Nephron (organoid): Measurements from ENCODE around the gene FBXO36.

Experiments used
- H3K27ac Mint-ChIP-seq, 3 experiments: 2 replicates each; pipeline ENCODE4 v1.8.0; 2020; ENCODE audit warnings: mixed read lengths in 3 of 3, mild to moderate bottlenecking in 2 of 3, moderate library complexity in 1 of 3
- H3K27me3 Mint-ChIP-seq: 2 replicates; pipeline ENCODE4 v1.8.0; 2021; ENCODE audit warnings: low read depth, mild to moderate bottlenecking, moderate library complexity, mixed read lengths
- H3K36me3 Mint-ChIP-seq: 2 replicates; pipeline ENCODE4 v1.8.0; 2020; ENCODE audit warnings: low read depth, mixed read lengths
- H3K4me1 Mint-ChIP-seq: 2 replicates; pipeline ENCODE4 v1.8.0; 2020; ENCODE audit warnings: mixed read lengths
- H3K4me3 Mint-ChIP-seq, 3 experiments: 2 replicates each; pipeline ENCODE4 v1.8.0; 2020; ENCODE audit warnings: mild to moderate bottlenecking in 3 of 3, mixed read lengths in 3 of 3, moderate library complexity in 2 of 3
- H3K9me3 Mint-ChIP-seq: 2 replicates; pipeline ENCODE4 v1.8.0; 2020; ENCODE audit warnings: mixed read lengths
- TF ChIP-seq, protein P1 (sequence below), 3 experiments: fragments of 200-600 bp; sonication (generic); IDR thresholded peaks; one replicate each; pipeline ENCODE4 v1.5.0; 2021; ENCODE audit warnings: antibody characterized with exemption in 3 of 3; ENCODE audit not compliant: unreplicated experiment in 3 of 3

FBXO36 gene

DNA sequence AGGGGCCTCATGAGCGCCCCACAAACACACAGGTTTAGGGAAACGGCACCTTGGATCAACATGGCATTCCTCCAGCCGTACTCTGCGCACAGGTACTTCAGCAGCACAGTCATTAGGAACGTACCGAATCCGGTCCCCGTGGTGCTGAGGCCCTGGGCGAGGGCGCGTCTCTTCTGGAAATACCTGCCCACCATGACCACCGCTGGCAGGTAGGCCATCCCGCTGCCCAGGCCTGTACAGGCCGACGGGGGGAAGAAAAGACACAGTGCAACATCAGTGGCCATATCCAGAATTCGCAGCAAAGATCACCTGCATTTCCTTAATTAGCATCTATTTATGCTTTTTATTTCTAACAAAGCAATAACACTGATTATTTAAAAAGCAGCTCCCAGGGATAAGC, 124.2 kb downstream of the FBXO36 start:
- peaks cover 4% of the 10 kb centered on the region for H3K36me3 Mint-ChIP-seq
- H3K27ac Mint-ChIP-seq, result no peak overlapping the region
- TF ChIP-seq, protein P1, sequence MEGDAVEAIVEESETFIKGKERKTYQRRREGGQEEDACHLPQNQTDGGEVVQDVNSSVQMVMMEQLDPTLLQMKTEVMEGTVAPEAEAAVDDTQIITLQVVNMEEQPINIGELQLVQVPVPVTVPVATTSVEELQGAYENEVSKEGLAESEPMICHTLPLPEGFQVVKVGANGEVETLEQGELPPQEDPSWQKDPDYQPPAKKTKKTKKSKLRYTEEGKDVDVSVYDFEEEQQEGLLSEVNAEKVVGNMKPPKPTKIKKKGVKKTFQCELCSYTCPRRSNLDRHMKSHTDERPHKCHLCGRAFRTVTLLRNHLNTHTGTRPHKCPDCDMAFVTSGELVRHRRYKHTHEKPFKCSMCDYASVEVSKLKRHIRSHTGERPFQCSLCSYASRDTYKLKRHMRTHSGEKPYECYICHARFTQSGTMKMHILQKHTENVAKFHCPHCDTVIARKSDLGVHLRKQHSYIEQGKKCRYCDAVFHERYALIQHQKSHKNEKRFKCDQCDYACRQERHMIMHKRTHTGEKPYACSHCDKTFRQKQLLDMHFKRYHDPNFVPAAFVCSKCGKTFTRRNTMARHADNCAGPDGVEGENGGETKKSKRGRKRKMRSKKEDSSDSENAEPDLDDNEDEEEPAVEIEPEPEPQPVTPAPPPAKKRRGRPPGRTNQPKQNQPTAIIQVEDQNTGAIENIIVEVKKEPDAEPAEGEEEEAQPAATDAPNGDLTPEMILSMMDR (IDR thresholded peaks at IDR 0.05; ENCODE audit: unreplicated experiment in 3 of 3), result no peak
- no peaks in the 10 kb centered on the region for H3K27me3 Mint-ChIP-seq
- H3K4me1 Mint-ChIP-seq, result no peaks in the 10 kb centered on the region
- H3K4me3 Mint-ChIP-seq, result no peak overlapping the region
- peaks cover 2% of the 10 kb centered on the region for H3K9me3 Mint-ChIP-seq

DNA sequence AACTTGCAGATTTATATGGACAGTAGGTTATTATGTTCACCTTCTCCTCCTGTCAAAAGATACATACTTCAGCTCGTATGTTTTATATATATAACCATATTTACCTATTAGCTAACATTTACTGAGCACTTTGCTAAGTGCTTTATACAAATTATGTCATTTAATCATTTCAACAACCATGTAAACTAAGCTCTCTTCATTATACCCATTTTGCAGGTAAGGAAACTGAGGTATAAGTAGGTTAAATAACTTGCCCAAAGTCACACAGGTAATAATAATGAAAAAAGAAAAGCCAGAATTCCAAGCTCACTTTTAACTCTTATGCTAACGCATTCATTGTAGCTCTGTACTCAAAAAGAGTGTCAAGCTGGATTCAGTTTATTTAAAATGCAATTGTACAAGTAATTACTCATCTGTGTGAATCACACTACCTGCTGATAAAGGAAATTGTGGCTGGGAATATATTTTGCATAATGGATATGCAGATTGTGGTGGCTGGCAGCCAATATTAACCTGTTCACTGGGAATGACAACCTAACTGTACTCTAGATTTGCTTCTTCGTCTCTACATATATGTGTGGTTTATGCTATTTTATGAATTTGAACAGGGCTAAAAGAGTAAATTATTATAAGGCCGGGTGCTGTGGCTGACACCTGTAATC, 125.8 kb downstream of the FBXO36 start:
- H3K9me3 Mint-ChIP-seq, result no peaks in the 10 kb centered on the region
- TF ChIP-seq, protein P1 (IDR thresholded peaks at IDR 0.05; ENCODE audit: unreplicated experiment in 3 of 3), result no peak
- no peaks in the 10 kb centered on the region for H3K4me1 Mint-ChIP-seq
- no peaks in the 10 kb centered on the region for H3K27me3 Mint-ChIP-seq
- peaks cover 4% of the 10 kb centered on the region for H3K36me3 Mint-ChIP-seq
- H3K4me3 Mint-ChIP-seq, result no peak overlapping the region
- H3K27ac Mint-ChIP-seq, result no peak overlapping the region

DNA sequence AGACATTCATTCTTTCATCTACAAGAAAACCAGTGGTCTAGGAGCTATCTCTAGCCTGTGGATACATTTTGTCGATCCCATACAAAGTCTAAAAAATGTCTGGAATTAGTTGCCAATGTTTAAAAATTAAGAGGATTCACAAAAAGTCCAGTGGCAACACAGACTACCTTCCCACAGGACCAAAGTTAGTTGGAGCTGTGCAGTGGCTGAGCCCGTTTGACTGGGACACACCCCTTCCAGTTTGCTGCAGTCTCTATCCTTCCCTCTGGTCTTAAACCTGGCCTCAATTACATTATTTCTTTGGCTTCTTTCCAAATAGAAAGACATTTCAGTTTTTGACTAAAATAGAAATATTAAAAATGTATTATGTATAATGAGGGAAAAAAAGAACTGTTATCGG, 127.8 kb downstream of the FBXO36 start:
- Mint-ChIP-seq H3K9me3 (no peaks in the 10 kb centered on the region), H3K27ac (no peak overlapping the region), H3K4me3 (no peak overlapping the region), H3K4me1 (no peaks in the 10 kb centered on the region), H3K27me3 (no peaks in the 10 kb centered on the region), H3K36me3 (peaks cover 4% of the 10 kb centered on the region)
- TF ChIP-seq, protein P1 (IDR thresholded peaks at IDR 0.05; ENCODE audit: unreplicated experiment in 3 of 3), result no peak

DNA sequence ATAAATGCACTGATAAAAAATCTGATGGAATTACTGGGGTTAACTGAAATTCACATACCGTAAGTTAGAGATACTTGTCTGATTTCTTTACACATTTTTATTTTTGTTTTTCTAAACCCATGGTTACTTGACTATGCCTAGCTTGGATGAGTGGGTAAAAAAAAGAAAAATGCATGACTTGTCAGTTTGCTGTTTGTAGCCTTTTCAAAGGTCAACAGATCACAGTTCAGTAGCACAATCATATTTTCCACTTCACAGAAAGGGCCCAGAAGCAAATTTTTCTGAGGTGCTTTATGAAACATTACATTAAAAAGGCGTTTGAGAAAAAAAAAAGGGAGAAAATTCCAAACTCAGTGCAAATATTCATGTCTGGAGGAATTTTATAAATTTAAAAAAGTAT, 130.0 kb downstream of the FBXO36 start:
- H3K27ac Mint-ChIP-seq, result peak overlapping the region in 1 of 3 experiments; percentile 84
- H3K4me3 Mint-ChIP-seq, result no peak overlapping the region
- no peaks in the 10 kb centered on the region for H3K4me1 Mint-ChIP-seq
- no peaks in the 10 kb centered on the region for H3K9me3 Mint-ChIP-seq
- no peaks in the 10 kb centered on the region for H3K27me3 Mint-ChIP-seq
- no peaks in the 10 kb centered on the region for H3K36me3 Mint-ChIP-seq
- TF ChIP-seq, protein P1 (IDR thresholded peaks at IDR 0.05; ENCODE audit: unreplicated experiment in 3 of 3), result no peak

DNA sequence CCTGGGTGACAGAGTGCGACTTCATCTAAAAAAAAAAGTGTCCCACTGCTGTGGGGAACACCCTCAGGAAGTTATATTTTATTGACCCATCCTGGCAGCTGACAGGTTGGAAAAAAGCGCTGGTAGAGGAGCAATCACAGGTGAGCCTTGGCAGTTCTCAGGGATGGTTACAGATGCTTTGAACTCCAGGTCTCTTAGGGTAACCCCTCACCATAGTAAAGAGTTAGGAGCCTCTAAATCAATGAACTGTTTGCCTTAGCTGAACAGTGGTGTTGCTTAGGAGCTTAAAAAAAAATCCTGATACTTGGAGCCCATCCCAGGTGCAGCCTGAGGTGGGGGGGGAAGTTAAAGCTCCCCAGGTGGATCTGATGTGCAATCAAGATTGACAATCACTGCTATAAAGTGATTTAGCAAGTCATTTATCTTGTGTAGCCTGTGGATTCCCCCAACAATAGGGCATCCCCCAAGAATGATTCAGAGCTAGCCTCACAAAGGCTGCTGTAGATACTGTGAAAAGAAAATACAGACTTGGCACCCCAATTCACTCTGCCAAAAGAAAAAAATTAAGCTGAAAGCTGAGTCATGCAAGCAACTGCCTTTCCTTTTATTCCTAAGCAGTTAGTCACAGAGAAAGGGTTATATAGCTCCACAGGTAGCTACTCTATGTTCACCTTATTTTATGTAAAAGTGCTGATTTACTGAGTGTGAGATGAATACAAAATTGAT, 131.6 kb downstream of the FBXO36 start:
- Mint-ChIP-seq H3K27me3 (no peaks in the 10 kb centered on the region), H3K4me3 (no peak overlapping the region), H3K36me3 (no peaks in the 10 kb centered on the region), H3K4me1 (no peaks in the 10 kb centered on the region), H3K27ac (no peak overlapping the region), H3K9me3 (no peaks in the 10 kb centered on the region)
- TF ChIP-seq, protein P1 (IDR thresholded peaks at IDR 0.05; ENCODE audit: unreplicated experiment in 3 of 3), result no peak
